GM23248 (cell line): ENCODE results near the gene ADGRG1. TPM values are rescaled to one million over a fixed set of nuclear protein-coding genes. Genes with fewer than 3 reads are reported as not detected.

Experiments
- DNase-seq: peaks from one replicate; pipeline ENCODE4 v3.0.0-alpha.2; 2015
- H2AFZ ChIP-seq: fragments of 200-600 bp; sonication (generic); 2 replicates; pipeline ENCODE4 v1.6.1; 2016; ENCODE audit warnings: antibody characterized with exemption
- H3F3A ChIP-seq: fragments of 200-600 bp; sonication (generic); 2 replicates; pipeline ENCODE4 v1.6.1; 2016; ENCODE audit warnings: mild to moderate bottlenecking, antibody characterized with exemption, mixed run types; ENCODE audit not compliant: insufficient read depth
- H3K27ac ChIP-seq: fragments of 200-600 bp; sonication (generic); 2 replicates; pipeline ENCODE4 v1.5.1; 2016; ENCODE audit warnings: mild to moderate bottlenecking
- H3K27me3 ChIP-seq: fragments of 200-600 bp; sonication (generic); replicated peaks from 2 replicates; pipeline ENCODE4 v1.6.1; 2016; ENCODE audit warnings: mild to moderate bottlenecking; ENCODE audit not compliant: insufficient read depth
- H3K36me3 ChIP-seq: fragments of 200-600 bp; sonication (generic); 2 replicates; pipeline ENCODE4 v1.6.1; 2016; ENCODE audit warnings: low read depth, mild to moderate bottlenecking
- H3K4me1 ChIP-seq: fragments of 200-600 bp; sonication (generic); 2 replicates; pipeline ENCODE4 v1.6.1; 2016; ENCODE audit warnings: mild to moderate bottlenecking; ENCODE audit not compliant: insufficient read depth
- H3K4me2 ChIP-seq: fragments of 200-600 bp; sonication (generic); one replicate; pipeline ENCODE4 v1.6.1; 2016; ENCODE audit warnings: mild to moderate bottlenecking; ENCODE audit not compliant: unreplicated experiment
- H3K4me3 ChIP-seq: fragments of 200-600 bp; sonication (generic); 2 replicates; pipeline ENCODE4 v1.5.1; 2016; ENCODE audit warnings: mild to moderate bottlenecking
- H3K79me2 ChIP-seq: fragments of 200-600 bp; sonication (generic); 2 replicates; pipeline ENCODE4 v1.6.1; 2016; ENCODE audit warnings: mild to moderate bottlenecking; ENCODE audit not compliant: insufficient read depth
- H3K9ac ChIP-seq: fragments of 200-600 bp; sonication (generic); 2 replicates; pipeline ENCODE4 v1.6.1; 2016; ENCODE audit warnings: mild to moderate bottlenecking
- H3K9me2 ChIP-seq: fragments of 200-600 bp; sonication (generic); 2 replicates; pipeline ENCODE4 v1.6.1; 2016; ENCODE audit warnings: mixed run types, mild to moderate bottlenecking, moderate library complexity; ENCODE audit not compliant: insufficient read depth
- H3K9me3 ChIP-seq: fragments of 200-600 bp; sonication (generic); one replicate; pipeline ENCODE4 v1.6.1; 2017; ENCODE audit warnings: low read depth
- H4K20me1 ChIP-seq: fragments of 200-600 bp; sonication (generic); 2 replicates; pipeline ENCODE4 v1.6.0; 2016; ENCODE audit not compliant: insufficient read depth
- EZH2 ChIP-seq: fragments of 200-600 bp; sonication (generic); IDR thresholded peaks from 2 replicates; pipeline ENCODE4 v1.6.1; 2018; ENCODE audit warnings: antibody characterized with exemption, mild to moderate bottlenecking; ENCODE audit not compliant: insufficient read depth, poor library complexity, severe bottlenecking
- EZH2phosphoT487 ChIP-seq: fragments of 200-600 bp; sonication (generic); IDR thresholded peaks from 2 replicates; pipeline ENCODE4 v1.6.1; 2018; ENCODE audit warnings: antibody characterized with exemption, moderate library complexity, mild to moderate bottlenecking, low read depth; ENCODE audit not compliant: insufficient read depth
- WGBS, 2 experiments: methylation state at CpG; one replicate each; pipeline ENCODE4 v1.1.6; 2015 to 2017; ENCODE audit warnings: low lambda C conversion rate in 2 of 2, low coverage in 1 of 2; ENCODE audit errors: missing lambda C conversion rate in 2 of 2; 5-methylcytosine and 5-hydroxymethylcytosine counted together
- in situ Hi-C: fragments of 300-500 bp; cut with MboI; formaldehyde crosslinking; loops from 2 replicates; pipeline ENCODE4 v1.15.0; 2020
- polyA plus RNA-seq: library from polyadenylated mRNA; unstranded; fragments of >200 nt; fragmentation: Nextera tagmentation; extraction: Ambion mirVana; gene quantifications from 2 replicates; pipeline ENCODE4 v1.2.1, GENCODE V29; 2016
- total RNA-seq: library from RNA; depleted of rRNA; stranded (reverse); fragments of >200 nt; shearing (Covaris generic); gene quantifications from 2 replicates; pipeline ENCODE4 v1.2.3, GENCODE V29; 2014

The ADGRG1 gene
- total and polyA plus RNA-seq, 2 experiments from 2014 or later, result 0.54 to 0.58 TPM

- TF ChIP-seq EZH2phosphoT487 (no peak), EZH2 (no peak)
- Histone ChIP-seq H3K9ac (no peak overlapping the region), H3K4me3 (no peak overlapping the region), H3K4me2 (no peak overlapping the region), H3K79me2 (no peaks in the 10 kb centered on the region), H3K27ac (no peak overlapping the region), H2AFZ (no peak overlapping the region), H3K36me3 (no peaks in the 10 kb centered on the region), H3F3A (no peaks in the 10 kb centered on the region), H3K9me2 (no peaks in the 10 kb centered on the region), H3K9me3 (no peaks in the 10 kb centered on the region), H4K20me1 (no peaks in the 10 kb centered on the region), H3K27me3 (no peaks in the 10 kb centered on the region), H3K4me1 (0 out of 2 replicates have a peak, but pooled peaks cover 4% of the 10 kb centered on the region)
- DNase-seq, result no peak
- 57 to 59% methylated on average over 19 of the region's 19 CpGs for WGBS, 2 experiments
- in situ Hi-C loops, result no loop called here
These were observed 30.6 kb downstream of the ADGRG1 start for GRCh38 chr16:57658878-57659674.

- Histone ChIP-seq H4K20me1 (no peaks in the 10 kb centered on the region), H3K79me2 (no peaks in the 10 kb centered on the region), H3K27me3 (no peaks in the 10 kb centered on the region), H3K4me3 (no peak overlapping the region), H3K9ac (no peak overlapping the region), H3F3A (no peaks in the 10 kb centered on the region), H3K27ac (no peak overlapping the region), H3K9me3 (no peaks in the 10 kb centered on the region), H3K4me1 (no peaks in the 10 kb centered on the region), H3K4me2 (no peak overlapping the region), H2AFZ (no peak overlapping the region), H3K9me2 (no peaks in the 10 kb centered on the region), H3K36me3 (no peaks in the 10 kb centered on the region)
- no peak for TF ChIP-seq EZH2phosphoT487
- no peak for TF ChIP-seq EZH2
- in situ Hi-C loops, result no loop called here
- 81 to 83% methylated on average over 11 of the region's 11 CpGs for WGBS, 2 experiments
- DNase-seq, result no peak
These were observed 32.5 kb downstream of the ADGRG1 start for GRCh38 chr16:57660715-57661463.

GRCh38 chr16:57661510-57661909 is 33.1 kb downstream of the ADGRG1 start:
- H3K36me3 ChIP-seq, result no peaks in the 10 kb centered on the region
- no peaks in the 10 kb centered on the region for H3K79me2 ChIP-seq
- H3K4me2 ChIP-seq, result no peak overlapping the region
- in situ Hi-C loops, result no loop called here
- H3K27me3 ChIP-seq, result no peaks in the 10 kb centered on the region
- no peaks in the 10 kb centered on the region for H4K20me1 ChIP-seq
- no peaks in the 10 kb centered on the region for H3K4me1 ChIP-seq
- H3K9me2 ChIP-seq, result no peaks in the 10 kb centered on the region
- TF ChIP-seq EZH2phosphoT487 (no peak), EZH2 (no peak)
- H3K4me3 ChIP-seq, result no peak overlapping the region
- H3F3A ChIP-seq, result no peaks in the 10 kb centered on the region
- H3K27ac ChIP-seq, result no peak overlapping the region
- no peaks in the 10 kb centered on the region for H3K9me3 ChIP-seq
- no peak overlapping the region for H3K9ac ChIP-seq
- 83 to 85% methylated on average over 7 of the region's 7 CpGs for WGBS, 2 experiments
- no peak for DNase-seq
- no peak overlapping the region for H2AFZ ChIP-seq

GRCh38 chr16:57661936-57662906 is 33.8 kb downstream of the ADGRG1 start:
- no peaks in the 10 kb centered on the region for H3K27me3 ChIP-seq
- H3K9me3 ChIP-seq, result no peaks in the 10 kb centered on the region
- H3K9ac ChIP-seq, result no peak overlapping the region
- no peak overlapping the region for H2AFZ ChIP-seq
- DNase-seq, result no peak
- no peaks in the 10 kb centered on the region for H3K36me3 ChIP-seq
- no peak overlapping the region for H3K4me2 ChIP-seq
- no peaks in the 10 kb centered on the region for H3K4me1 ChIP-seq
- H4K20me1 ChIP-seq, result no peaks in the 10 kb centered on the region
- 77 to 79% methylated on average over 19 to 20 of the region's 20 CpGs for WGBS, 2 experiments
- H3F3A ChIP-seq, result no peaks in the 10 kb centered on the region
- no peak overlapping the region for H3K4me3 ChIP-seq
- H3K27ac ChIP-seq, result no peak overlapping the region
- TF ChIP-seq EZH2phosphoT487, result no peak
- TF ChIP-seq EZH2, result no peak
- no peaks in the 10 kb centered on the region for H3K9me2 ChIP-seq
- in situ Hi-C loops, result no loop called here
- H3K79me2 ChIP-seq, result no peaks in the 10 kb centered on the region
